ENCODE data around the gene ANKRD26. TPM values are rescaled to one million over a fixed set of nuclear protein-coding genes. Genes with fewer than 3 reads are reported as not detected.

Gene ANKRD26
- total RNA-seq, 2 donors from 2014 or later: 10.1 to 12.2 TPM

DNA sequence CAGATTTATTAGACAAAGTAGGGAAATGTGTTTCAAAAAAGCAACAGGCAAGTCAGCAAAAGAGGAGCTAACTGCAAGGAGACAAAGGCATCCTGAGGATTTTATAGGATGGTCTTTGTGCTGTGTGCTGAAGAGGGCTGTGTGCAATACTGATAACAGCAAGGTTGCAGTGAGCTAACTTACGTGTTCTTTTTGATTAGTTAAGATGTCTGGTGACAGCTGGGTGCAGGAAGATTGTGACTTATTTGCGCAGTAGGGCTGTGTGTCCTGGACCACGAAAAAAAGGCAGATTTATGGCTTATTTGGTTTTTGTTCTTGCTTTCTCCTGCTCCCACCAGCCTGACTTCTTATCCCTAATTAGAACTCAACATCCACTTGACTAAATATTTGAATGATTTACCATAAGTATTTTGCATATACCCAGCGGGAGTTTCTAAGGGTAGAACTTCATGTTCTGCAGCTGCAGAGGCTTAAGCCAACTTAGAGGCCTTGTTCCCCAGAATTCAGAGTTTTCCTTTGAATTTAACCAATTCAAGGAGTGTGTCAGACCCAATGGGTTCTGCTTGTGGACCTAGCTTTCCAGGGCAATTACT, 119.0 kb downstream of the ANKRD26 start:
- TF ChIP-seq, protein P1, sequence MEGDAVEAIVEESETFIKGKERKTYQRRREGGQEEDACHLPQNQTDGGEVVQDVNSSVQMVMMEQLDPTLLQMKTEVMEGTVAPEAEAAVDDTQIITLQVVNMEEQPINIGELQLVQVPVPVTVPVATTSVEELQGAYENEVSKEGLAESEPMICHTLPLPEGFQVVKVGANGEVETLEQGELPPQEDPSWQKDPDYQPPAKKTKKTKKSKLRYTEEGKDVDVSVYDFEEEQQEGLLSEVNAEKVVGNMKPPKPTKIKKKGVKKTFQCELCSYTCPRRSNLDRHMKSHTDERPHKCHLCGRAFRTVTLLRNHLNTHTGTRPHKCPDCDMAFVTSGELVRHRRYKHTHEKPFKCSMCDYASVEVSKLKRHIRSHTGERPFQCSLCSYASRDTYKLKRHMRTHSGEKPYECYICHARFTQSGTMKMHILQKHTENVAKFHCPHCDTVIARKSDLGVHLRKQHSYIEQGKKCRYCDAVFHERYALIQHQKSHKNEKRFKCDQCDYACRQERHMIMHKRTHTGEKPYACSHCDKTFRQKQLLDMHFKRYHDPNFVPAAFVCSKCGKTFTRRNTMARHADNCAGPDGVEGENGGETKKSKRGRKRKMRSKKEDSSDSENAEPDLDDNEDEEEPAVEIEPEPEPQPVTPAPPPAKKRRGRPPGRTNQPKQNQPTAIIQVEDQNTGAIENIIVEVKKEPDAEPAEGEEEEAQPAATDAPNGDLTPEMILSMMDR (IDR thresholded peaks at IDR 0.05): no peak
- no peak for TF ChIP-seq POLR2A (IDR thresholded peaks at IDR 0.05)
- H3K27ac ChIP-seq: no peak overlapping the region
- no peaks in the 10 kb centered on the region for H3K36me3 ChIP-seq (replicated peaks in 1 of 2; ENCODE audit: insufficient read depth in 1 of 2, low read depth in 2 of 2)
- H3K9me3 ChIP-seq: no peaks in the 10 kb centered on the region
- no peak overlapping the region for H3K4me3 ChIP-seq
- intact Hi-C loops (cut with DNase I): no loop called here
- no peaks in the 10 kb centered on the region for H3K4me1 ChIP-seq
- DNase-seq (no peak), ATAC-seq (no peak)
- 64 to 78% methylated on average over 4 of the region's 4 CpGs for WGBS, 2 donors
- no peaks in the 10 kb centered on the region for H3K27me3 ChIP-seq

- Histone ChIP-seq H3K9me3 (no peaks in the 10 kb centered on the region), H3K27me3 (no peaks in the 10 kb centered on the region), H3K36me3 (replicated peaks in 1 of 2; ENCODE audit: insufficient read depth in 1 of 2, low read depth in 2 of 2) (no peaks in the 10 kb centered on the region), H3K4me3 (no peak overlapping the region), H3K4me1 (no peaks in the 10 kb centered on the region), H3K27ac (no peak overlapping the region)
- intact Hi-C loops (cut with DNase I): no loop called here
- no peak for ATAC-seq
- no peak for TF ChIP-seq POLR2A (IDR thresholded peaks at IDR 0.05)
- TF ChIP-seq, protein P1 (IDR thresholded peaks at IDR 0.05): no peak
- WGBS, 2 donors: 93 to 95% methylated on average over 4 of the region's 4 CpGs
- no peak for DNase-seq
Measured at GRCh38 chr10:26978519-26978918, 121.8 kb downstream of the ANKRD26 start.

- H3K9me3 ChIP-seq: no peaks in the 10 kb centered on the region
- no peaks in the 10 kb centered on the region for H3K27me3 ChIP-seq
- DNase-seq (no peak), ATAC-seq (no peak)
- WGBS, 2 donors: 80 to 92% methylated on average over 2 of the region's 2 CpGs
- intact Hi-C loops (cut with DNase I): no loop called here
- H3K4me1 ChIP-seq: no peaks in the 10 kb centered on the region
- no peak for TF ChIP-seq POLR2A (IDR thresholded peaks at IDR 0.05)
- TF ChIP-seq, protein P1 (IDR thresholded peaks at IDR 0.05): no peak
- H3K27ac ChIP-seq: no peak overlapping the region
- H3K36me3 ChIP-seq (replicated peaks in 1 of 2; ENCODE audit: insufficient read depth in 1 of 2, low read depth in 2 of 2): no peaks in the 10 kb centered on the region
- no peak overlapping the region for H3K4me3 ChIP-seq
Measured at GRCh38 chr10:26977635-26978034, 122.7 kb downstream of the ANKRD26 start.

- TF ChIP-seq POLR2A (IDR thresholded peaks at IDR 0.05): no peak
- TF ChIP-seq, protein P1 (IDR thresholded peaks at IDR 0.05): no peak
- ATAC-seq: no peak
- Histone ChIP-seq H3K27me3 (no peaks in the 10 kb centered on the region), H3K4me1 (no peaks in the 10 kb centered on the region), H3K27ac (no peak overlapping the region), H3K9me3 (no peaks in the 10 kb centered on the region), H3K4me3 (no peak overlapping the region), H3K36me3 (replicated peaks in 1 of 2; ENCODE audit: insufficient read depth in 1 of 2, low read depth in 2 of 2) (no peaks in the 10 kb centered on the region)
- 87 to 89% methylated on average over 4 of the region's 4 CpGs for WGBS, 2 donors
- intact Hi-C loops (cut with DNase I): no loop called here
- no peak for DNase-seq
Measured at GRCh38 chr10:26970667-26971066, 129.6 kb downstream of the ANKRD26 start.
